Muscle layer of colon (tissue), 2 donors: ENCODE data around the gene CXCR4.

Source experiments
- H3K27ac ChIP-seq: one replicate; pipeline ENCODE4 v1.7.0; 2013; ENCODE audit warnings: low read depth, mild to moderate bottlenecking, low read length, moderate library complexity
- H3K27me3 ChIP-seq, 2 donors: one replicate each; pipeline ENCODE4 v1.7.0; 2013; ENCODE audit warnings: low read length in 2 of 2, mild to moderate bottlenecking in 2 of 2; ENCODE audit not compliant: insufficient read depth in 2 of 2, control insufficient read depth in 1 of 2
- H3K36me3 ChIP-seq: one replicate; pipeline ENCODE4 v1.7.0; 2013; ENCODE audit warnings: mild to moderate bottlenecking, low read length; ENCODE audit not compliant: insufficient read depth
- H3K4me1 ChIP-seq: one replicate; pipeline ENCODE4 v1.7.0; 2013; ENCODE audit warnings: mild to moderate bottlenecking, low read length; ENCODE audit not compliant: insufficient read depth
- H3K4me3 ChIP-seq, 2 donors: one replicate each; pipeline ENCODE4 v1.7.0; 2013; ENCODE audit warnings: low read length in 2 of 2, low read depth in 1 of 2, mild to moderate bottlenecking in 1 of 2, moderate library complexity in 1 of 2
- H3K9ac ChIP-seq: one replicate; pipeline ENCODE4 v1.7.0; 2013; ENCODE audit warnings: low read length
- H3K9me3 ChIP-seq: one replicate; pipeline ENCODE4 v1.7.0; 2013; ENCODE audit warnings: mild to moderate bottlenecking, low read length
- donor health status: abdominal sarcoma.
- donor health status: Adenocarcinoma of cecum.

CXCR4 gene

DNA sequence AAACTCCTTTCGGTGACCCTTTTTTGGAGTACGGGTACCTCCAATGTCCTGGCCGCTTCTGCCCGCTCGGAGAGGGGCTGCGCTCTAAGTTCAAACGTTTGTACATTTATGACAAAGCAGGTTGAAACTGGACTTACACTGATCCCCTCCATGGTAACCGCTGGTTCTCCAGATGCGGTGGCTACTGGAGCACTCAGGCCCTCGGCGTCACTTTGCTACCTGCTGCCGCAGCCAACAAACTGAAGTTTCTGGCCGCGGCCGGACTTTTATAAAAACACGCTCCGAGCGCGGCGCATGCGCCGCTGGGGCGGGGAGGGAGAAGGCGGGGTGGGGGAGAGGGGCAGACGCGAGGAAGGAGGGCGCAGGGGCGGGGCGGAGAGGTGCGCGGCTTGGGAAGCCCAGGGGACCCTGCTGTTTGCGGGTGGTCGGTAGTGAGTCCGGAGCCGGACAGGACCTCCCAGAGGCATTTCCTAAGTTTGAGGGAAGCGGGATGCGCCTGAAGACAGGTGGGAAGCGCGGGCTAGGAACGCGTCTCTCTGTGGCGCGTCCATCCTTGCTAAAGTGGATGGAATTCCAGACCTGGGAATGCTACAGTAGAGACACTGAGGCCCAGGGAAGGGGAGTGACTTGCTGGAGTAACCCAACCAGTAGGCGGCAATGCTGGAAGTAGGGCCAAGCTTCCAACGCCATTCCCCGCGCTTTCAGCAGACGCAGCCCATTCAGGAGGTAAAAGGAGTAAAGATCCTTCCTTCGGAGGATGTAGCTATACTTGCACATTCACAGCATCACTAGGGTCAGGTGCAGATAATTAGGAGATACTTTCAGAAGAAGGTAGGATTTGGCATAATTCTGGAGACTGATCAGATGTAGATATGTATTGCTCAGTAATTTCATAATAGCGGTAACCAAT is at the start of gene CXCR4:
CXCR4 (minus strand) TSS at position 241 of the 910 bp plus-strand sequence; CDS start at position 152, 89 bp downstream.
- peaks cover 3% of the 10 kb centered on the region for H3K4me1 ChIP-seq
- peaks cover 4 to 37% of the 10 kb centered on the region in 2 donors for H3K27me3 ChIP-seq
- H3K4me3 ChIP-seq: peak within 1 kb of the TSS; percentile 62
- H3K27ac ChIP-seq: no peak within 1 kb of the TSS
- no peaks in the 10 kb centered on the region for H3K36me3 ChIP-seq
- no peaks in the 10 kb centered on the region for H3K9me3 ChIP-seq
- no peak within 1 kb of the TSS for H3K9ac ChIP-seq

DNA sequence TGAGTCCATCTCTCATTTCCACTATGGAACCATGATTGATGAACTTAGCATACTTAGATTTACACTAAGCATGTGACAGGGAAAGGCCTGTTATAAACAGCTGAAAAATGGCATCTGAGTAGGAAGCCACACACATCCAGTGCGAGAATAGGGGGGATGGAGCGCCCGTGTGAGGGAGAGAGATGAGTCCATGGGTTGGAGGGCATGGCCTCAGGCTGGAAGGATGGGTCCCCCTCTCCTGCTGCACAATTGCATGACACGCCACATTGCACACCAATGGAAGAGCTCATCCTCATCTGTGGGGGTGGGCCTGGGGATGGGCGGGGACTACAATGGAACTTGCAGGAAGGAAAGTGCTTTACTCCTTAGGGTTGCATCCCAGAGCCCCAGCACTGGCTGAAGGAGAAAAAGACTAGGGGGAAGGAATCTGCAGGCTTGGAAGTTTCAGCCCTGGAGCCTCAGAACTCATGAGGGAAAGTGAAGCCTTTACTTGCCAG is 46.4 kb upstream of the CXCR4 start:
- no peaks in the 10 kb centered on the region for H3K27me3 ChIP-seq
- no peak overlapping the region for H3K4me3 ChIP-seq
- H3K9me3 ChIP-seq: no peaks in the 10 kb centered on the region
- H3K27ac ChIP-seq: no peak overlapping the region
- no peaks in the 10 kb centered on the region for H3K36me3 ChIP-seq
- H3K9ac ChIP-seq: no peak overlapping the region
- H3K4me1 ChIP-seq: no peaks in the 10 kb centered on the region

GRCh38 chr2:136162438-136162837 is 44.5 kb upstream of the CXCR4 start:
- H3K4me3 ChIP-seq: no peak overlapping the region
- H3K36me3 ChIP-seq: no peaks in the 10 kb centered on the region
- H3K9me3 ChIP-seq: no peaks in the 10 kb centered on the region
- no peak overlapping the region for H3K27ac ChIP-seq
- H3K9ac ChIP-seq: no peak overlapping the region
- H3K27me3 ChIP-seq: no peaks in the 10 kb centered on the region
- H3K4me1 ChIP-seq: peaks cover 6% of the 10 kb centered on the region

GRCh38 chr2:136156411-136156810 is 38.5 kb upstream of the CXCR4 start:
- Histone ChIP-seq H3K9ac (no peak overlapping the region), H3K36me3 (no peaks in the 10 kb centered on the region), H3K4me1 (peaks cover 6% of the 10 kb centered on the region), H3K27ac (no peak overlapping the region), H3K27me3 (no peaks in the 10 kb centered on the region), H3K4me3 (no peak overlapping the region), H3K9me3 (no peaks in the 10 kb centered on the region)

DNA sequence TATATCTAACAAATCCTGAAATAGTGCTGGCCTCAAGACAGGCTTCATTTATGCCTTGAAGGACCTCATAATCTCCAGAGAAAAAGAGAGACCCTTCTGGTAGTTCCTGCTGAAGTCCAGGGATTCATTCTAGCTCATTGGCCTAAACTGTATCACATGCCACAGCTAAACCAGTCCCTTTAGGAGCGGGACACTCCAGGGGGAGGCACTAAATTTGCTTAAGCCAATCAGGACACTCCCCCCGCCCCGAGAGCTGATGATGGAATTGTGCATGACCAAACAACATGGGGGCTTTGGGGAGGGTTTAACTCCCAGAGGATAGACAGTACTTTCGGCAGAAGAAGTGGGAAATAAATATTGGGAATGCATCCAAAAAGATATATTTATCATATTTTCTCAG is 36.4 kb upstream of the CXCR4 start:
- H3K4me1 ChIP-seq: peaks cover 6% of the 10 kb centered on the region
- no peak overlapping the region for H3K9ac ChIP-seq
- no peaks in the 10 kb centered on the region for H3K36me3 ChIP-seq
- no peak overlapping the region for H3K27ac ChIP-seq
- no peak overlapping the region for H3K4me3 ChIP-seq
- no peaks in the 10 kb centered on the region for H3K9me3 ChIP-seq
- no peaks in the 10 kb centered on the region for H3K27me3 ChIP-seq

GRCh38 chr2:136151021-136151971 is 33.3 kb upstream of the CXCR4 start:
- no peaks in the 10 kb centered on the region for H3K9me3 ChIP-seq
- H3K9ac ChIP-seq: no peak overlapping the region
- H3K27ac ChIP-seq: no peak overlapping the region
- H3K4me3 ChIP-seq: no peak overlapping the region
- no peaks in the 10 kb centered on the region for H3K36me3 ChIP-seq
- no peaks in the 10 kb centered on the region for H3K27me3 ChIP-seq
- H3K4me1 ChIP-seq: no peaks in the 10 kb centered on the region

DNA sequence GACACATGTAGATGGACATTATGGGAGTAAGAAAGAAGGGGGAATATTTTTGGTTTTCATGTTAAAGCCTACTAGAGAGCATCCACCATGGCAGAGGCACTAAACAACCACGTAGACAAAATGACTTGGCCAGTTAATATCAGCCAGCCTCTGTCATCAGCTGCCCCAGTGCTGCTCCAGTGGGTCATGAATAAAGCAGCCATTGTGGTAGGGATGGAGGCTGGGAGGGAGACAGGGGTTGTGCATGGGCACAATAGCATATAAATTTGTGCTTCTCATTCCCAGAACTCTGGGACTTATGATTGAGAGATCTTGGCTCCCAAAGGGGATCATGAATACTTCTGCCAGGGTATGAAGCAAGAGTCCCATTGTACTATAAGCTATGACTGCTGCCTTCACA is 31.1 kb upstream of the CXCR4 start:
- no peaks in the 10 kb centered on the region for H3K36me3 ChIP-seq
- no peak overlapping the region for H3K9ac ChIP-seq
- H3K27ac ChIP-seq: no peak overlapping the region
- H3K4me3 ChIP-seq: no peak overlapping the region
- H3K27me3 ChIP-seq: no peaks in the 10 kb centered on the region
- H3K4me1 ChIP-seq: no peaks in the 10 kb centered on the region
- H3K9me3 ChIP-seq: no peaks in the 10 kb centered on the region

- H3K27me3 ChIP-seq: no peaks in the 10 kb centered on the region
Observed at GRCh38 chr2:136146564-136146963, 28.6 kb upstream of the CXCR4 start.

DNA sequence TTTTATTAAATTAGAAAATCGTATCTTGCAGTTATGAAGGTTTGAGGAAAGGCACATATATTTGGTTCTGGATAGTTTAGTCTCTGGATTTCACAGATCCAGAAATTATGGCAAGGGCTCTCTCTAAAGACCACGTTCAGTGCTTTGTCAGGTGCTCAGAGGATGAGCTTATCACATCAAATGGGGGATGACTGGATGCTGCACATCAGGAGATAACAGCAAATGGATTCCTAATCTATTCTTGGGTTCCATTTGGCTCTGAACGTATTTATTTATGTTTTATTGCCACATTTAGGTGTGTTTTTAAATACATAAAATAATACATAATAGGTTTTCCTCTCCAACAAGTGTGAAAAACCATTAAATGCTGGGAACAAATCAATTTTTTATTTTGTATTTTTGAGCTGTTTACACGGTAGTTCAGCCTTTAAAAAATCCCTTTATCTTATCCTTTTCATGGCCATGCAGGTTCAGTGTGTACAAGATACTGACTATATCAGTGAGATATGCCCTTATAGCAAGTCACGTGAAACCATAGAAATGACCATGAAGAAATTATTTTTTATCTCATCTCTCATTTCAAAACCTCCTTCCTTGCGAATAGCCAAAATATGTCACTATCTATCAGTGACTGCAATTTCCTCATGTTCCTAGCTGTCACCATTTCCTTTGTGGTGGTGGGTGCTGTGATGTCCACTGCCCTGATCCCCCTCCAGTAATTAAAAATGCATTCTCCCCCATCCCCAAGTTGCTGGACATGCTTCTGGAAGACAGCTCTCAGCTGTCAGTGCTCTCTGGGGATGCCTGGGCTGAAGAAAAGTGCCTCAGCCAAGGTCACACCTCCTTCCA is 25.9 kb upstream of the CXCR4 start:
- H3K4me3 ChIP-seq: no peak overlapping the region
- H3K9ac ChIP-seq: no peak overlapping the region
- H3K36me3 ChIP-seq: no peaks in the 10 kb centered on the region
- H3K27ac ChIP-seq: no peak overlapping the region
- no peaks in the 10 kb centered on the region for H3K9me3 ChIP-seq
- no peaks in the 10 kb centered on the region for H3K4me1 ChIP-seq
- H3K27me3 ChIP-seq: no peaks in the 10 kb centered on the region

More at GRCh38 chr2:136146564-136146963, 28.6 kb upstream of the CXCR4 start:
- Histone ChIP-seq H3K4me1 (no peaks in the 10 kb centered on the region), H3K27ac (no peak overlapping the region), H3K4me3 (no peak overlapping the region), H3K36me3 (no peaks in the 10 kb centered on the region), H3K9ac (no peak overlapping the region), H3K9me3 (no peaks in the 10 kb centered on the region)

GRCh38 chr2:136141510-136142149 is 23.7 kb upstream of the CXCR4 start:
- Histone ChIP-seq H3K27me3 (no peaks in the 10 kb centered on the region), H3K36me3 (no peaks in the 10 kb centered on the region), H3K27ac (no peak overlapping the region), H3K4me1 (no peaks in the 10 kb centered on the region), H3K9me3 (no peaks in the 10 kb centered on the region), H3K4me3 (no peak overlapping the region), H3K9ac (no peak overlapping the region)
